Measurements from ENCODE around the gene ATRX. TPM values are rescaled to one million over a fixed set of nuclear protein-coding genes. Genes with fewer than 3 reads are reported as not detected.
"Not testable (repeated sequence)": the region's sequence is repeated elsewhere in the genome, so short reads cannot be mapped to it uniquely, and the experiment has no call there.

ATRX gene, protein sequence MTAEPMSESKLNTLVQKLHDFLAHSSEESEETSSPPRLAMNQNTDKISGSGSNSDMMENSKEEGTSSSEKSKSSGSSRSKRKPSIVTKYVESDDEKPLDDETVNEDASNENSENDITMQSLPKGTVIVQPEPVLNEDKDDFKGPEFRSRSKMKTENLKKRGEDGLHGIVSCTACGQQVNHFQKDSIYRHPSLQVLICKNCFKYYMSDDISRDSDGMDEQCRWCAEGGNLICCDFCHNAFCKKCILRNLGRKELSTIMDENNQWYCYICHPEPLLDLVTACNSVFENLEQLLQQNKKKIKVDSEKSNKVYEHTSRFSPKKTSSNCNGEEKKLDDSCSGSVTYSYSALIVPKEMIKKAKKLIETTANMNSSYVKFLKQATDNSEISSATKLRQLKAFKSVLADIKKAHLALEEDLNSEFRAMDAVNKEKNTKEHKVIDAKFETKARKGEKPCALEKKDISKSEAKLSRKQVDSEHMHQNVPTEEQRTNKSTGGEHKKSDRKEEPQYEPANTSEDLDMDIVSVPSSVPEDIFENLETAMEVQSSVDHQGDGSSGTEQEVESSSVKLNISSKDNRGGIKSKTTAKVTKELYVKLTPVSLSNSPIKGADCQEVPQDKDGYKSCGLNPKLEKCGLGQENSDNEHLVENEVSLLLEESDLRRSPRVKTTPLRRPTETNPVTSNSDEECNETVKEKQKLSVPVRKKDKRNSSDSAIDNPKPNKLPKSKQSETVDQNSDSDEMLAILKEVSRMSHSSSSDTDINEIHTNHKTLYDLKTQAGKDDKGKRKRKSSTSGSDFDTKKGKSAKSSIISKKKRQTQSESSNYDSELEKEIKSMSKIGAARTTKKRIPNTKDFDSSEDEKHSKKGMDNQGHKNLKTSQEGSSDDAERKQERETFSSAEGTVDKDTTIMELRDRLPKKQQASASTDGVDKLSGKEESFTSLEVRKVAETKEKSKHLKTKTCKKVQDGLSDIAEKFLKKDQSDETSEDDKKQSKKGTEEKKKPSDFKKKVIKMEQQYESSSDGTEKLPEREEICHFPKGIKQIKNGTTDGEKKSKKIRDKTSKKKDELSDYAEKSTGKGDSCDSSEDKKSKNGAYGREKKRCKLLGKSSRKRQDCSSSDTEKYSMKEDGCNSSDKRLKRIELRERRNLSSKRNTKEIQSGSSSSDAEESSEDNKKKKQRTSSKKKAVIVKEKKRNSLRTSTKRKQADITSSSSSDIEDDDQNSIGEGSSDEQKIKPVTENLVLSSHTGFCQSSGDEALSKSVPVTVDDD (N-terminal part only)
- total RNA-seq (173 and 187 TPM in 2 replicates), polyA plus RNA-seq (19.3 and 28.4 TPM in 2 replicates), polyA minus RNA-seq (45.6 and 62.1 TPM in 2 replicates)
- total RNA-seq (2013): 87.9 TPM

DNA sequence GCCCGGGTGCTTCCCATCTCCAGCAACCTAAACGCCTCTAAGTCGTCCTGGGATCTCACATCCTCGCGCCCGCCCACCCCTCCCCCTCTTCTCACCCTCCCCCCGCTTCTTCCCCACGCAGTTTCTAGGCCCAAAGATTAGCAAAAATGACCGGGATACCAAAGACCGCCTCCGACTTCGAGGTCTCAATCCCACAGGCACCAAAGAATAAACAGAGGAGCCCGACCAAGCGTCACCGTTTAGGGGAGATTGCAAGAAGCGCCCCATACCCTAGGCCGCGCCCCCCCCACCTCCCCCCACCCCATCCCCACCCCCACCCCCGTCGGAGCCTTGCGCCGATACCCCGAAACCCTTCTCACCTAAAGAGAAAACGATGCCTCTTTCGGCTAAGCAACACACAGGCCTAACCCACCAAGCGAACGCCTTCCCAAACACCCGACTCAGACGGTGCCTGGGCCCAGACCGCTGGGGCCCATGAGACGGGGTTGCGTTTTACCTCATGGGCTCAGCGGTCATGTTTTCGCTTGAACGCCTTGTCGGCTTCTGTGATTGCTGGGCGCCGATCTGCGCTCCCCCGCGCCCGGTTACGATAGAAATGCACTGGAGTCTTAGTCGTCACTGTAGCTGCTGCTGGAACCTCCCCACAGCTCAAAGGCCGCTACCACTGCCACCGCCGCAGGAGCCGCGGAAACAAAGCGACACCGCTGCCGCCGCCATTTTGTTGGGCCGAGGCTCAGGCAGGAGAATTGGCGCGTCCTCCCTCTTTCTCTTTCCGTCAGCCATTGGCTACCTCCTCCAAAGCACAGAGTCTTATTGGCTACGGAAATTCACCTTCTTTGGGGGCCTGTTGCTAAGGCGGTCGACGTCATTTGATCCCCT is at the start of gene ATRX:
TSS of gene ATRX (minus strand) at position 731 of the 879 bp plus-strand sequence. CDS start at position 516, 215 bp downstream.
- CTCF ChIA-PET: no interaction called here
- Mint-ChIP-seq H3K4me1 (peaks cover 40% of the 10 kb centered on the region), H3K27ac (peak within 1 kb of the TSS; percentile 100), H3K27me3 (no peaks in the 10 kb centered on the region), H3K4me3 (peak within 1 kb of the TSS; percentile 100), H3K9me3 (ENCODE audit: insufficient read depth) (no peaks in the 10 kb centered on the region)
- Histone ChIP-seq H3K36me3 (replicated peaks in 1 of 2; ENCODE audit: control extremely low read depth in 1 of 2, control insufficient read depth in 1 of 2, extremely low read depth in 1 of 2, insufficient read depth in 2 of 2, low read length in 1 of 2) (no peaks in the 10 kb centered on the region), H3K4me3 (ENCODE audit: control extremely low read depth in 1 of 5, extremely low read depth in 1 of 5, insufficient read depth in 1 of 5, low read depth in 2 of 5, low read length in 4 of 5) (peak within 1 kb of the TSS; percentile 70 to 89 (median 77)), H3K27ac (ENCODE audit: low read length in 2 of 2) (peak within 1 kb of the TSS; percentile 96 to 97), H3K27me3 (replicated peaks in 1 of 4; ENCODE audit: control extremely low read depth in 1 of 4, control insufficient read depth in 3 of 4, insufficient read depth in 4 of 4, low read length in 3 of 4) (no peaks in the 10 kb centered on the region), H3K79me2 (ENCODE audit: control insufficient read depth, insufficient read depth, low read length) (peaks cover 80% of the 10 kb centered on the region), H3K4me2 (replicated peaks; ENCODE audit: low read depth, low read length, poor library complexity, severe bottlenecking) (peak within 1 kb of the TSS; percentile 71), H4K20me1 (ENCODE audit: control insufficient read depth, insufficient read depth, low read length, poor library complexity, severe bottlenecking) (peaks cover 3% of the 10 kb centered on the region), H3K9ac (ENCODE audit: low read length) (peak within 1 kb of the TSS; percentile 77), H2AFZ (ENCODE audit: insufficient read depth, low read depth, low read length, poor library complexity, severe bottlenecking) (peak within 1 kb of the TSS; percentile 70), H3K4me1 (ENCODE audit: control insufficient read depth in 2 of 2, insufficient read depth in 2 of 2, low read length in 2 of 2) (peaks cover 6 to 29% of the 10 kb centered on the region in 2 donors), H3K9me3 (ENCODE audit: control extremely low read depth in 1 of 3, control insufficient read depth in 2 of 3, insufficient read depth in 1 of 3, low read length in 2 of 3) (no peaks in the 10 kb centered on the region)
- ATAC-seq (ENCODE audit: low read depth) (peak; percentile 93), DNase-seq (peak; percentile 86)
- under 1% methylated on average over 28 of the region's 61 CpGs for WGBS (ENCODE audit: insufficient coverage)
- intact Hi-C loops (cut with micrococcal nuclease): loop anchor here (1.0 to 10.0 kb wide), 4 partner anchors 91 to 319 kb away; partner anchors contain the start of genes ATP7A, MAGT1 and PGK1
- POLR2A ChIA-PET: no interaction called here
- TF ChIP-seq, protein P1, sequence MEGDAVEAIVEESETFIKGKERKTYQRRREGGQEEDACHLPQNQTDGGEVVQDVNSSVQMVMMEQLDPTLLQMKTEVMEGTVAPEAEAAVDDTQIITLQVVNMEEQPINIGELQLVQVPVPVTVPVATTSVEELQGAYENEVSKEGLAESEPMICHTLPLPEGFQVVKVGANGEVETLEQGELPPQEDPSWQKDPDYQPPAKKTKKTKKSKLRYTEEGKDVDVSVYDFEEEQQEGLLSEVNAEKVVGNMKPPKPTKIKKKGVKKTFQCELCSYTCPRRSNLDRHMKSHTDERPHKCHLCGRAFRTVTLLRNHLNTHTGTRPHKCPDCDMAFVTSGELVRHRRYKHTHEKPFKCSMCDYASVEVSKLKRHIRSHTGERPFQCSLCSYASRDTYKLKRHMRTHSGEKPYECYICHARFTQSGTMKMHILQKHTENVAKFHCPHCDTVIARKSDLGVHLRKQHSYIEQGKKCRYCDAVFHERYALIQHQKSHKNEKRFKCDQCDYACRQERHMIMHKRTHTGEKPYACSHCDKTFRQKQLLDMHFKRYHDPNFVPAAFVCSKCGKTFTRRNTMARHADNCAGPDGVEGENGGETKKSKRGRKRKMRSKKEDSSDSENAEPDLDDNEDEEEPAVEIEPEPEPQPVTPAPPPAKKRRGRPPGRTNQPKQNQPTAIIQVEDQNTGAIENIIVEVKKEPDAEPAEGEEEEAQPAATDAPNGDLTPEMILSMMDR (IDR thresholded peaks at IDR 0.05): no peak
- TF ChIP-seq EZH2 (IDR thresholded peaks at IDR 0.05; ENCODE audit: borderline replicate concordance, insufficient read depth, low read depth, low read length, poor library complexity, severe bottlenecking): no peak

- H3K4me2 ChIP-seq (replicated peaks; ENCODE audit: low read depth, low read length, poor library complexity, severe bottlenecking); ATAC-seq (ENCODE audit: low read depth); H2AFZ ChIP-seq (ENCODE audit: insufficient read depth, low read depth, low read length, poor library complexity, severe bottlenecking); H3K4me1 Mint-ChIP-seq; H4K20me1 ChIP-seq (ENCODE audit: control insufficient read depth, insufficient read depth, low read length, poor library complexity, severe bottlenecking); H3K27me3 Mint-ChIP-seq; H3K4me3 ChIP-seq (ENCODE audit: control extremely low read depth in 1 of 5, extremely low read depth in 1 of 5, insufficient read depth in 1 of 5, low read depth in 2 of 5, low read length in 4 of 5); H3K9me3 Mint-ChIP-seq (ENCODE audit: insufficient read depth); H3K79me2 ChIP-seq (ENCODE audit: control insufficient read depth, insufficient read depth, low read length); H3K9ac ChIP-seq (ENCODE audit: low read length); H3K27me3 ChIP-seq (replicated peaks in 1 of 4; ENCODE audit: control extremely low read depth in 1 of 4, control insufficient read depth in 3 of 4, insufficient read depth in 4 of 4, low read length in 3 of 4); H3K27ac Mint-ChIP-seq; CTCF ChIA-PET; H3K9me3 ChIP-seq (ENCODE audit: control extremely low read depth in 1 of 3, control insufficient read depth in 2 of 3, insufficient read depth in 1 of 3, low read length in 2 of 3); H3K4me1 ChIP-seq (ENCODE audit: control insufficient read depth in 2 of 2, insufficient read depth in 2 of 2, low read length in 2 of 2); DNase-seq; intact Hi-C loops (cut with micrococcal nuclease); H3K4me3 Mint-ChIP-seq; POLR2A ChIA-PET; H3K27ac ChIP-seq (ENCODE audit: low read length in 2 of 2): not testable (repeated sequence)
- no CpG with 5 or more reads among the region's 5 CpGs for WGBS (ENCODE audit: insufficient coverage)
- peaks cover 0 to 11% of the 10 kb centered on the region in 2 experiments for H3K36me3 ChIP-seq (replicated peaks in 1 of 2; ENCODE audit: control extremely low read depth in 1 of 2, control insufficient read depth in 1 of 2, extremely low read depth in 1 of 2, insufficient read depth in 2 of 2, low read length in 1 of 2)
Measured at GRCh38 chrX:77831544-77831943, 45.5 kb upstream of the ATRX start.

All from B cell (primary cell).